Testis (tissue), 3 donors: ENCODE data around the gene DECR2. TPM values are rescaled to one million over a fixed set of nuclear protein-coding genes. Genes with fewer than 3 reads are reported as not detected.

Source experiments
- DNase-seq: peaks from one replicate; pipeline ENCODE4 v3.0.0-alpha.2; 2019
- H3K27ac ChIP-seq, 2 donors: fragments of 200-600 bp; sonication (generic); one replicate each; pipeline ENCODE4 v1.5.1; 2019
- H3K27me3 ChIP-seq: fragments of 200-600 bp; sonication (generic); one replicate; pipeline ENCODE4 v1.5.1; 2019
- H3K36me3 ChIP-seq: fragments of 200-600 bp; sonication (generic); one replicate; pipeline ENCODE4 v1.5.1; 2017; ENCODE audit warnings: low read depth; ENCODE audit errors: missing control alignments
- H3K4me1 ChIP-seq: fragments of 200-600 bp; sonication (generic); one replicate; pipeline ENCODE4 v1.5.1; 2019
- H3K4me3 ChIP-seq, 2 donors: fragments of 200-600 bp; sonication (generic); one replicate each; pipeline ENCODE4 v1.5.1; 2017 to 2019
- H3K9me3 ChIP-seq: fragments of 200-600 bp; sonication (generic); one replicate; pipeline ENCODE4 v1.5.1; 2017
- POLR2A ChIP-seq: fragments of 450-650 bp; IDR thresholded peaks from one replicate; pipeline ENCODE4 v1.6.1; 2017; ENCODE audit warnings: antibody characterized with exemption, mild to moderate bottlenecking, moderate library complexity
- WGBS, 2 donors: methylation state at CpG; one replicate each; pipeline ENCODE4 v1.1.5; 2018; 5-methylcytosine and 5-hydroxymethylcytosine counted together
- intact Hi-C: fragments of 100-400 bp; cut with DNase I; formaldehyde crosslinking; loops from one replicate; pipeline ENCODE4 v1.15.1; 2023; ENCODE audit warnings: low total_unique reads
- polyA plus RNA-seq: library from polyadenylated mRNA; stranded (reverse); fragments of 350-450 nt; fragmentation: Illumina TruSeq; extraction: RNeasy Lipid Tissue Mini Kit (QIAGEN cat#74804); gene quantifications from one replicate; pipeline ENCODE4 v1.2.3, GENCODE V29; 2014; ENCODE audit warnings: low read depth, low replicate concordance; ENCODE audit not compliant: insufficient read depth
- small RNA-seq, 2 donors: library from RNA; depleted of rRNA; stranded (forward); fragments of <200 nt; gene quantifications; one replicate each; pipeline ENCODE3, GENCODE V24; 2016
- total RNA-seq, 2 donors: library from RNA; depleted of rRNA; stranded (reverse); fragments of >200 nt; gene quantifications; one replicate each; pipeline ENCODE4 v1.2.3, GENCODE V29; 2016
- TF ChIP-seq, protein P1 (sequence below), 3 experiments: fragments of 450-650 bp in 2 of 3; fragments of 200-600 bp in 1 of 3; sonication (generic) in 1 of 3; IDR thresholded peaks; one replicate each; pipeline ENCODE4 v1.5.1; 2016 to 2019; ENCODE audit warnings: antibody characterized with exemption in 3 of 3, mild to moderate bottlenecking in 2 of 3, moderate library complexity in 1 of 3

DECR2 gene
- total and polyA plus RNA-seq, 3 donors from 2014 or later: 33.2 to 56.1 (median 52.2) TPM

DNA sequence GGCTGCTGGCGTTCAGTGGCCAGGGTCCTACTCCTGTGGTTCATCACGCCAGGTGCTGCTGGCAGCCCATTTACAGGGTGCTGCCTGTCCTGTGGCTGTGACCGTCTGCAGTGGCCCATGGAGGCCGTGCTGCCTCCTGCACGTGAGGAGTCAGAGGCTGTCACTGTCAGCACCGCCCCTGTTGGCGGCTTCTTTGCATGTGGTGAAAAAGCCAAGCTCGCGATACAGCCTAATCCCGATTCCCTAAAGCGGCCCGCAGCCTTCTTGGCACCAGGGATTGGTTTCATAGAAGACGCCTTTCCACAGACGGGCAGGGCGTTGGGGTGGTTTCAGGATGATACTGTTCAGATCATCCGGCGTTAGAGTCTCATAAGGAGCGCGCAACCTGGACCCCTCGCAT, 59.1 kb downstream of the DECR2 start:
- H3K4me3 ChIP-seq: no peak overlapping the region
- no peaks in the 10 kb centered on the region for H3K27me3 ChIP-seq
- 85 to 95% methylated on average over 20 of the region's 20 CpGs for WGBS, 2 donors
- TF ChIP-seq, protein P1, sequence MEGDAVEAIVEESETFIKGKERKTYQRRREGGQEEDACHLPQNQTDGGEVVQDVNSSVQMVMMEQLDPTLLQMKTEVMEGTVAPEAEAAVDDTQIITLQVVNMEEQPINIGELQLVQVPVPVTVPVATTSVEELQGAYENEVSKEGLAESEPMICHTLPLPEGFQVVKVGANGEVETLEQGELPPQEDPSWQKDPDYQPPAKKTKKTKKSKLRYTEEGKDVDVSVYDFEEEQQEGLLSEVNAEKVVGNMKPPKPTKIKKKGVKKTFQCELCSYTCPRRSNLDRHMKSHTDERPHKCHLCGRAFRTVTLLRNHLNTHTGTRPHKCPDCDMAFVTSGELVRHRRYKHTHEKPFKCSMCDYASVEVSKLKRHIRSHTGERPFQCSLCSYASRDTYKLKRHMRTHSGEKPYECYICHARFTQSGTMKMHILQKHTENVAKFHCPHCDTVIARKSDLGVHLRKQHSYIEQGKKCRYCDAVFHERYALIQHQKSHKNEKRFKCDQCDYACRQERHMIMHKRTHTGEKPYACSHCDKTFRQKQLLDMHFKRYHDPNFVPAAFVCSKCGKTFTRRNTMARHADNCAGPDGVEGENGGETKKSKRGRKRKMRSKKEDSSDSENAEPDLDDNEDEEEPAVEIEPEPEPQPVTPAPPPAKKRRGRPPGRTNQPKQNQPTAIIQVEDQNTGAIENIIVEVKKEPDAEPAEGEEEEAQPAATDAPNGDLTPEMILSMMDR (IDR thresholded peaks at IDR 0.05): no peak
- TF ChIP-seq POLR2A: no peak
- DNase-seq: no peak
- H3K9me3 ChIP-seq: no peaks in the 10 kb centered on the region
- intact Hi-C loops: no loop called here
- H3K27ac ChIP-seq: no peak overlapping the region
- H3K36me3 ChIP-seq: no peaks in the 10 kb centered on the region
- H3K4me1 ChIP-seq: peaks cover 20% of the 10 kb centered on the region

Small RNA genes within 50 kb of the gene (small RNA-seq; reads per million reads assigned to genes)
- gene RF00019: 0 reads per million in 2 donors

Other genes with a start within 250 kb of the DECR2 start
- gene HBZ, start 249.2 kb upstream of the DECR2 start, total RNA-seq: 1 to 10 TPM; 1.1 to 9.0 TPM
- 3.7 TPM for gene HBZ, start 249.2 kb upstream of the DECR2 start, polyA plus RNA-seq
- gene HBM, start 235.9 kb upstream of the DECR2 start, total RNA-seq: 1 to 10 TPM; 1.6 to 3.7 TPM
- not detected for gene HBM, start 235.9 kb upstream of the DECR2 start, polyA plus RNA-seq
- gene HBA2, start 229.0 kb upstream of the DECR2 start, total RNA-seq: 10 to 100 TPM in 1 of 2 donors, 1 to 10 TPM in 1; 7.1 to 27.4 TPM
- gene HBA2, start 229.0 kb upstream of the DECR2 start, polyA plus RNA-seq: 68.9 TPM
- gene HBA1, start 225.2 kb upstream of the DECR2 start, total RNA-seq: 10 to 100 TPM in 1 of 2 donors, not detected in 1; 11.7 TPM
- gene HBA1, start 225.2 kb upstream of the DECR2 start, polyA plus RNA-seq: 24.0 TPM
- 1 to 10 TPM; 4.2 to 4.3 TPM for gene HBQ1, start 221.4 kb upstream of the DECR2 start, total RNA-seq
- 1.3 TPM for gene HBQ1, start 221.4 kb upstream of the DECR2 start, polyA plus RNA-seq
- 100 to 1,000 TPM; 145 to 192 TPM for gene LUC7L, start 172.4 kb upstream of the DECR2 start, total RNA-seq
- gene LUC7L, start 172.4 kb upstream of the DECR2 start, polyA plus RNA-seq: 81.1 TPM
- gene FAM234A, start 167.1 kb upstream of the DECR2 start, total RNA-seq: 100 to 1,000 TPM; 151 to 168 TPM
- 89.7 TPM for gene FAM234A, start 167.1 kb upstream of the DECR2 start, polyA plus RNA-seq
- gene RGS11, start 125.9 kb upstream of the DECR2 start, total RNA-seq: 1 to 10 TPM; 1.2 to 2.9 TPM
- gene RGS11, start 125.9 kb upstream of the DECR2 start, polyA plus RNA-seq: 3.0 TPM
- gene ARHGDIG, start 121.3 kb upstream of the DECR2 start, total RNA-seq: 1 to 10 TPM; 6.6 to 7.7 TPM
- gene ARHGDIG, start 121.3 kb upstream of the DECR2 start, polyA plus RNA-seq: 2.9 TPM
- 1 to 10 TPM; 2.6 to 5.3 TPM for gene PDIA2, start 118.7 kb upstream of the DECR2 start, total RNA-seq
- gene PDIA2, start 118.7 kb upstream of the DECR2 start, polyA plus RNA-seq: 1.2 TPM
- gene AXIN1, start 49.2 kb upstream of the DECR2 start, total RNA-seq: 10 to 100 TPM; 30.6 to 32.0 TPM
- 19.4 TPM for gene AXIN1, start 49.2 kb upstream of the DECR2 start, polyA plus RNA-seq
- gene MRPL28, start 31.3 kb upstream of the DECR2 start, total RNA-seq: 100 to 1,000 TPM; 108 to 119 TPM
- gene MRPL28, start 31.3 kb upstream of the DECR2 start, polyA plus RNA-seq: 161 TPM
- 100 to 1,000 TPM; 261 to 265 TPM for gene PGAP6, start 19.9 kb upstream of the DECR2 start, total RNA-seq
- 121 TPM for gene PGAP6, start 19.9 kb upstream of the DECR2 start, polyA plus RNA-seq
- 100 to 1,000 TPM in 1 of 2 donors, 10 to 100 TPM in 1; 87.5 to 107 TPM for gene NME4, start 4.7 kb upstream of the DECR2 start, total RNA-seq
- gene NME4, start 4.7 kb upstream of the DECR2 start, polyA plus RNA-seq: 79.2 TPM
- 100 to 1,000 TPM; 166 to 186 TPM for gene RAB11FIP3, start 23.8 kb downstream of the DECR2 start, total RNA-seq
- 61.7 TPM for gene RAB11FIP3, start 23.8 kb downstream of the DECR2 start, polyA plus RNA-seq
- 100 to 1,000 TPM; 108 to 115 TPM for gene CAPN15, start 125.8 kb downstream of the DECR2 start, total RNA-seq
- 48.0 TPM for gene CAPN15, start 125.8 kb downstream of the DECR2 start, polyA plus RNA-seq
- gene PRR35, start 158.5 kb downstream of the DECR2 start, total RNA-seq: 1 to 10 TPM; 5.0 to 7.2 TPM
- gene PRR35, start 158.5 kb downstream of the DECR2 start, polyA plus RNA-seq: 1.7 TPM
- 1 to 10 TPM; 4.5 TPM for gene NHLRC4, start 165.1 kb downstream of the DECR2 start, total RNA-seq
- 3.0 TPM for gene NHLRC4, start 165.1 kb downstream of the DECR2 start, polyA plus RNA-seq
- 100 to 1,000 TPM in 1 of 2 donors, 10 to 100 TPM in 1; 95.4 to 123 TPM for gene PIGQ, start 168.1 kb downstream of the DECR2 start, total RNA-seq
- 80.5 TPM for gene PIGQ, start 168.1 kb downstream of the DECR2 start, polyA plus RNA-seq
- gene RAB40C, start 188.2 kb downstream of the DECR2 start, total RNA-seq: 10 to 100 TPM; 47.9 to 51.2 TPM
- gene RAB40C, start 188.2 kb downstream of the DECR2 start, polyA plus RNA-seq: 27.6 TPM
- gene WFIKKN1, start 229.1 kb downstream of the DECR2 start, total RNA-seq: 10 to 100 TPM in 1 of 2 donors, 1 to 10 TPM in 1; 3.5 to 10.5 TPM
- gene WFIKKN1, start 229.1 kb downstream of the DECR2 start, polyA plus RNA-seq: 1.1 TPM
- 100 to 1,000 TPM; 161 to 185 TPM for gene METTL26, start 234.4 kb downstream of the DECR2 start, total RNA-seq
- 72.1 TPM for gene METTL26, start 234.4 kb downstream of the DECR2 start, polyA plus RNA-seq
- 100 to 1,000 TPM in 1 of 2 donors, 10 to 100 TPM in 1; 83.1 to 134 TPM for gene MCRIP2, start 239.9 kb downstream of the DECR2 start, total RNA-seq
- 78.2 TPM for gene MCRIP2, start 239.9 kb downstream of the DECR2 start, polyA plus RNA-seq
- 100 to 1,000 TPM; 155 to 195 TPM for gene WDR90, start 247.5 kb downstream of the DECR2 start, total RNA-seq
- gene WDR90, start 247.5 kb downstream of the DECR2 start, polyA plus RNA-seq: 102 TPM